ENCODE data around the gene NXPH4.

DNA sequence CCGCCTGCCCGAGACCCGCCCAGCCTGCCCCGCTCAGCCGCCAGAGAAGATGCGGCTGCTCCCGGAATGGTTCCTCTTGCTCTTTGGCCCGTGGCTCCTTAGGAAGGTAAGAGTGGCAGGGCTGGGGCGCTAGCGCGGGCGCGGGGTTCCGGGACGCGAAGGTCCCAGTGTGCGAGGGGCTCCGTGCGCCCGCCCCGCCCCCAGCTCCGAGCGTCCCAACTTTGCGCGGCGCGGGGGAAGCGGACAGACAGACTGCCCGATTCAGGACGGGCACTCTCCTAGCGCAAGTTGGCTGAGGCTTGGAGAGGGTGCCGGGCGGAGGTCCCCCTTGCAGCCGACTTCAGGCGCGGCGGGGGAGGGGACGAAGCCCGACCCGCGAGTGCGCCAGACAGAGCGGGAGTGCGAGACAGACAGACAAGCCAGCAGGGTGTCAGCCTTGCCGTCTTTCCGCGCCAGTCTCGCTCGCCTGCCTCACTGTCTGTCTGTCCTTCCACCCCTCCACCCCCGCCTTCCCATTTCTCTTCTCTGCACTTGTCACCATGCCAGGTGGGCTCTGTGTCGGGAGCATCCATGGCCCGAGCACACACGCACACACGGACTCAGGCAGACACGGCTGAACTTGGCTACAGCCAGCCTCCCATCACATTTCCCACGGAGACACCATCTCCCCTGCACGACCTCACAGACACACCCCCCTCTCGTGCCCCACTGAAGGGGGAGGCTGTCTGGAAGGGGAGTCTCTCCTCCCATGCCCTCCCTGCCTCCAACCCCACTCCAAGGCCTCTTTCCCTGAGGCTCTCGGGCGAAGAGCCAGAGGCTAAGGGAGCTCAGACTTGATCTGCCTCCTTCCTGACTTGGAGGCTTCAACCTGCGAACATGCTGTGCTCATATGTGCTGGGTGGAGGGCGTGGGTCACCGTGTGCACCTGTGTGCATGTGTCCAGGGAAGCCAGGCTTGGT lies 606 bp downstream of the NXPH4 start:
- TF ChIP-seq CTCF (IDR thresholded peaks at IDR 0.05) (no peak), POLR2A (IDR thresholded peaks at IDR 0.05; ENCODE audit: low read depth) (no peak), EP300 (IDR thresholded peaks at IDR 0.05) (no peak)

Measured in esophagus muscularis mucosa (tissue), 4 donors.